Cerebellar nuclear complex (tissue), 1 donor: ENCODE data around the gene C19orf81.
"Not testable (repeated sequence)": the region's sequence is repeated elsewhere in the genome, so short reads cannot be mapped to it uniquely, and the experiment has no call there.

Experiments
- DNase-seq, 2 experiments: peaks; one replicate each; lab custom pipeline; 2025; lab: John Stamatoyannopoulos, UW

C19orf81 gene

DNA sequence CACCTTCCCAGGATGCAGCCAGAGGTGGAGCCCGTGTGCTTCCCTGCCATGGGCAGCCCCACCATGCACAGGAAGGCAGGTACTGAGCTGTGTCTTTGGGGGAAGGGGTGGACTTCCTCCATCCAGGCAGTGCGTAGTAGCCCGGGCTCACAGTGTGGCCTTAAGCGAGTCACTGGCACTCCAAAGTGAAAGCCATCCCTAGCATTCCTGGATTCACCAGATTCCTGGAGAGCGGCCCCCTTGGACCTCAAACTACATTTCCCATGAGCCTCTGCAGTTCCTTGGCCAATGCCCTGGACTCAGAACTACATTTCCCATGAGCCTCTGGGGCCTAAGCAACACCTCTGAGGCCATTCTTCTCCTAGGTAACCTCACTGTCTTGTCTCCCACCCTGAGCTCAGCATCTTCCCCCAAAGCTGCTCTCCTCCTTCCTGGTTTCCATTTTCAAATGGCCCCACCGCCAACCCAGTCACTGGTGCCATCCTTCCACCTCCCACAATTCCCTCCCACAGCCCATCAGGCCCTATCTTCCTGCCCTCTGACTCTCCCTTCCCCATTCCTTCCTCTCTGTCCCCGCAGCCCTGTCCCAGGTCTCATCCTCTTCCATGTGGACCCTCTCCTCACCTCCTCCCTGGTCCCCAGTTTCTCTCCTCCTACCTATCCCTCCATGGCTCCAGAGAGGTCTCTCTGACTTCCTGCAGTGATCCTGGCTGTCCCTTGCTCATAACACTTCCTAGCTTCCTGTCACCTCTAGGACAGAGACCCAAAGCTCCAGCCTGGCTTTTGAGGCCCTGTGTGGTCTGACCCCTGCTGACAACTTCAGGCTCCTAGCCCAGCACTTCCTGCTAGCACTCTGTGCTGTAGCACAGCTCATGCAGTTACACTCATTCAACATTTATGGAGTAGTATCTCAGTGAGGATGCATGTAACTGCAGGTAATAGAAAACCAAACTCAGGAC lies at the start of gene C19orf81:
Gene C19orf81, plus strand, starts transcription at position 13 of the 959 bp plus-strand sequence. Its CDS starts 0 bp downstream, at position 13.
- DNase-seq = no peak

DNA sequence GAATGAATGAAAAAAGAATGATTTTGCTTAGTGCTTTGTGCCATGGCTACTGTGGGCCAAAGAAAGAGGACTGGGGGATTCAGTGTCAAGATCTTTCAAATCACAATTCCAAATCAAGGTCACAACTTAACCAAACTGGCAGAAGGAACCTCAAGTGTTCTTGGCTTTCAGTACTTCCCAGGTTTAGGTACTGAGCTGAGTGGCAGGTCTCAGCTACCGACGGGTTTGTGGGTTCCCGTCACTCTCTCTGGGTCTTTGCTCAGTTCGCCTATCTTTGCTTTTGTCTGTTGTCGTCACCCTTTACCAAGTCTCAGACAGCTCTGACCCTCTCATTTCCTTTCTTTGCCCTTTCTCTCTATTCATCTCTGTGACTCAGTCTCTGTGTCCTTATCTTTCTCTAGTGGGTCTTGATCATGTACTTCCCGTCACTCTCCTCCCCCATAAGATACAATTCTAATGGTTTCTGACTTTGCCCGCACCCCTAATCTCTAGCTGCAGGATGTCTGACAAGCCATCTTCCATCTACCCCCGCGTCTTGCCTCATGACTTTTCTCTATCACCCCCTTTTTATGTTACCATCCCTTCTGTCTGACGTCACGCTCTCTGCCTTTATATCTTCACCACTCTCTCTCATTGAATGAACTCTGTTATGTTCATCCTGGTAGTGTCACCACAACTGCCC lies 47.7 kb upstream of the C19orf81 start:
- DNase-seq = no peak

DNA sequence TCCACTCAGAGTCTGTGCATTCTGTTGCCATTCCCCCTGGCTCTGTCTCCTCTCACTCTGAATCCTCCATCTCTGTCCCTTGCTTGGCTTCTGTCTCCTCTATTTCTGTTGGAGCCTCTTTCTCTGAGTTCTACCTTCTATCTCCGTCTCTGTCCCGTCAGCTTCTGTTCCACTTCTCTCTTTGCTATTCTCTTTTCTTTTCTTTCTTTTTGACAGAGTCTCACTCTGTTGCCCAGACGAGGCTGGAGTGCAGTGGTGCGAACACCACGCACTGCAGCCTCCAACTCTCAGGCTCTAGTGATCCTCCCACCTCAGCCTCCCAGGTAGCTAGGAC lies 47.2 kb upstream of the C19orf81 start:
- no peak for DNase-seq

DNA sequence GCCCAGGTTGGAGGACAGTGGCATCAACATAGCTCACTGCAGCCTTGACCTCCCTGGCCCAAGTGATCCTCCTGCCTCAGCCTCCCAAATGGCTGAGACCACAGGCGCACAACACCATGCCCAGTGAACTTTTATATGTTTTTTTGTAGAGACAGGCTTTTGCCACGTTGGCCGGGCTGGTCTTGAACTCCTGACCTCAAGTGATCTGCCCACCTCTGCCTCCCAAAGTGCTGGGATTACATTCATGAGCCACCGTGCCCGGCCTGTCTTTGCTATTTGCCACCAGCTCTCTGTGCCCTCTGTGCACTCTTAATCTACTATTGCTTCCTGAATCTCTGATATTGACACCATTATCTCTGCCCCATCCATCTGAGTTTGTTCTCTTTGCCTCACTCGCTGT lies 46.7 kb upstream of the C19orf81 start:
- no peak for DNase-seq

DNA sequence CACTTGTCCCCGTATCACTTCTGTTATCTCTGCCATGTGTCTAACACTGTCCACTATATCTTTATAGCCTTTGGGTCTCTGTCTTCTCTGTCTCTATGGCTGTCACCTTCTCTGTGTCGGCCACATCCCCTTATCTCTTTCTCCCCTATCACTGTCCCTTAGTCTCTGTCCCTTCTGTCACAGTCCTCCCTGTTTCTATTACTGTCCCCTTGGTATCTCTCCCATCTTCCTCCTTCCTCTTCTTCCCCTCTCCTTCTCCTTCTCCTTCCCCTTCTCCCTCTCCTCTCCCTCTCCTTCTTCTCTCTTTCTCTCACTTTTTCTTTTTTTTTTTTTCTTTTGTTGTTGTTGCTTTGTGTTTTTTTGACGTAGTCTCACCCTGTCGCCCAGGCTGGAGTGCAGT lies 46.3 kb upstream of the C19orf81 start:
- no peak for DNase-seq

DNA sequence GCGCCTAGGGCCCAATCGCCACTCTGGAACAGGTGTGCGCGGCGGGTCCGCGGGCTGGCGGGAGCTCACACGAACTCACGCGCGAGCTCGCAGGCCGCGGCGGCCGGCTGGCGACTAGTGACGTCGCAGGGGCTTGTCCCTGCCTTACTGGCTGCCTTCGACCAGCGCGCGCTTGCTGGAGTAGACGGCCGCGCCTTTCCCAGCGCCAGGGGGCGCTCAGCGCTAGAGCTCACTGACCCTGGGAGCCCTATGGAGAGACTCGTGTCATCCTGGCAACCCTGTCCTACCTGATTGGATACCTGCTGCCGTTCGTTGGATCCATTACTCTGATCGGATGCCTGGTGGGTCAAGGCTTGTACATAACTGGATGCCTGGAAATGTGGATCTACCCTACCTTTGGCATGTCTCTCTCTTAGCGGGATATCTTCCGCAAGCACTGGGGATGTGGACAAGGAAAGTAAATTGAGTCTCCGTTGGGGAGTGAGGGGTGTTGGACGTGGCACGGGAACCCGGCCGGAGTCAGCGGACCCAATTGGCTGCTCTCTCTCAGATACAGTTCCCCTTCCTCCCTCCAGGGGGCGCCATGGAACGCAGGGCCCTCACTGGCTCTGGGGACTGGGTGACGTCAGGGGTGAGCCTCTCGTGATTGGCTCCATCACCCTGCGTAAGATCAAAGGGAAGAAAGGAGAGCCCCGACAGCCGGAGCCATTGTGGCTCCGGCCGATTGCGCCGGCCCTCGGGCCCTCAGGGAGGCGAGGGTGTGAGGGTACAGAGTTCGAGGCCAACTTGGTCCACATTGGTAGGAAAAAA lies 44.8 kb upstream of the C19orf81 start:
- DNase-seq = not testable (repeated sequence)

DNA sequence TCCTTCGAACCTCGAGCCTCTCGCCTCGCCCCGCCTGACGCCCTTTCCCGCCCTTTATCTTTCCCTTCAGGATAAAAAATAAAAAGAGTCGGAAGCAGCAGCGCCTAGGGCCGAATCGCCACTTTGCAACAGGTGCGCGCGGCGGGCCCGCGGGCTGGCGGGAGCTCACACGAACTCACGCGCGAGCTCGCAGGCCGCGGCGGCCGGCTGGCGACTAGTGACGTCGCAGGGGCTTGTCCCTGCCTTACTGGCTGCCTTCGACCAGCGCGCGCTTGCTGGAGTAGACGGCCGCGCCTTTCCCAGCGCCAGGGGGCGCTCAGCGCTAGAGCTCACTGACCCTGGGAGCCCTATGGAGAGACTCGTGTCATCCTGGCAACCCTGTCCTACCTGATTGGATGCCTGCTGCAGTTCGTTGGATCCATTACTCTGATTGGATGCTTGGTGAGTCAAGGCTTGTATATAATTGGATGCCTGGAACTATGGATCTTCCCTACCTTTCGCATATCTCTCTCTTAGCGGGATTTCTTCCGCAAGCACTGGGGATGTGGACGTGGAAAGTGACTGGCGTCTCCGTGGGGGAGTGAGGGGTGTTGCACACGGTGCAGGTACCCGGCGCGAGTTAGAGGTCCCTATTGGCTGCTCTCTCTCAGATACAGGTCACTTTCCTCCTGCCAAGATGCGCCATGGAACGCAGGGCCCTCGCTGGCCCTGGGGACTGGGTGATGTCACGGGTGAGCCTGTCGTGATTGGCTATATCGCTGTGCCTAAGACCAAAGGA lies 43.0 kb upstream of the C19orf81 start:
- DNase-seq = not testable (repeated sequence)

DNA sequence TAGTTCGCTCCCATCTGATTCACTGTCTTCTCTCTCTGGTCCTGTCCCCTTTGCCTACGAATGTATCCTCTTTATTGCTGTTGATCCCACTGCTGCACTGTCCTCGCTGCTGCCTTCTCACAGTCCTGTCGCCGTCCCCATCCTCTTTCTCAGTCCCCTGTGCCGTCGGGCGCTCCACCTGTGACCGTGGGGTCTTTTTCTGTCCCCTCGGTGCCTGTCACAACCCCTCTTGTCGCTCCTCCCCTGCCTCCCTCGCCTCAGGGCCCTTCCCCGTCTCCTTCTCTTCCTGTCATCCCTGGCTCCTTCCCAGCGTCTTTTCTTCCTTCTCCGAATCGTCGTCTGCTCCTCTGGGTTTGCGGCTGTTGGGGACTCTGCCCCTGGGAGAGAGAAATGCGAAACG lies 41.9 kb upstream of the C19orf81 start:
- DNase-seq = no peak

DNA sequence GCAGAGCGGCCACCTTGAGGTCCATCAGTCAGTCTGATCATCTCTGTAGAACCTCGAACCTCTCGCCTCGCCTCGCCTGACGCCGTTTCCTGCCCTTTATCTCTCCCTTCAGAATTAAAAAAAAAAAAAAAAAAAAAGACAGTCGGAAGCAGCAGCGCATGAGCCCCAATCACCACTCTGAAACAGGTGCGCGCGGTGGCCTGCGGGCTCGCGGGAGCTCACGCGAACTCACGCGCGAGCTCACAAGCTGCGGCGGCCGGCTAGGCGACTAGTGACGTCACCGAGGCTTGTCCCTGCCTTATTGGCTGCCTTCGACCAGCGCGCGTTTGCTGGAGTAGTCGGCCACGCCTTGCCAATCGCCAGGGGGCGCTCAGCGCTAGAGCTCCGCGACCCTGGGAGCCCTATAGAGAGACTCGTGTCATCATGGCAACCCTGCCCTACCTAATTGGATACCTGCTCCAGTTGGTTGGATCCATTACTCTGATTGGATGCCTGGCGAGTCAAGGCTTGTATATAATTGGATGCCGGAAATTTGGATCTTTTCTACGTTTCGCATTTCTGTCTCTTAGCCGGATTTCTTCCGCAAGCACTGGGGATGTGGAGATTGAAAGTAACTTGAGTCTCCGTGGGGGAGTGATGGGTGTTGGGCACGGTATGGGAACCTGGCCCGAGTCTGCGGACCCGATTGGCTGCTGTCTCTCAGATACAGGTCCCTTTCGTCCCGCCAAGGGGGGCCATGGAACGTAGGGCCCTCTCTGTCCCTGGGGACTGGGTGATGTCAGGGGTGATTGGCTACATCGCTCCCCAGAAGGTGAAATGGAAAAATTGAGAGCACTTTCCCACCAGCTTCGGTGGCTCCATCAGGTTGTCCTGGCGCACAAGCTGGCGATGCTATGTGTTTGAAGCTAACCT lies 41.1 kb upstream of the C19orf81 start:
- peak; percentile 97 to 98 for DNase-seq

DNA sequence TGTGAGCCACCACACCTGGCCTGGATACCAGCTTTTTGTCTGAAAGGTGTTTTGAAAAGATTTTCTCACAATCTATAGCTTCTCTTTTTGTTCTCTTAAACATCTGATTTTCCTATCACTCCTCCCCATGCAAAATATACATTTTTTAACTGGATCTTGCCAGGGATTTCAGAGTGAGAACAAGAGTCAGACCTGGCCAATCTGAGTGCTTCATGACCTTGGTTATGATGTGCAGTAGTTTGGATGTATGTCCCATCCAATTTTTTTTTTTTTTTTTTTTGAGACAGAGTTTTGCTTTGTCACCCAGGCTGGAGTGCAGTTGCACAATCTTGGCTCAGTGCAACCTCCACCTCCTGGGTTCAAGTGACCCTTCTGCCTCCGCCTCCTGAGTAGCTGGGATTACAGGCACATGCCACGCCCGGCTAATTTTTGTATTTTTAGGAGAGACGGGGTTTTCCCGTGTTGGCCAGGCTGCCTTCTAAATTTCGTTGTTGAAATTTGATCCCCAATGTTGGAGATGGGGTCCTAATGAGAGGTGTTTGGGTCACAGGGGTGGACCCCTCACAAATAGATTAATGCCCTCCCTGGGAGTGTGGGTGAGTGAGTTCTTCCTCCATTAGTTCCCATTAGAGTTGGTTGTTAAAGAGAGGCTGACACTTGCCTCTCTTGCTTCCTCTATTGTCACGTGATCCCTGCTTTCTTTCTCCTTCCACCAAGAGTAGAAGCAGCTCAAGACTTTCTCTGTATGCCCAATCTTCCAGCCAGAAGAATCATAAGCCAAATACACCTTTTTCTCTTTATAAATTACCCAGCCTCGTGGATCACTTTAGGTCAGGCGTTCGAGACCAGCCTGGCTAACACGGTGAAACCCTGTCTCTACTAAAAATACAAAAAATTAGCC lies 36.5 kb upstream of the C19orf81 start:
- DNase-seq = not testable (repeated sequence)

DNA sequence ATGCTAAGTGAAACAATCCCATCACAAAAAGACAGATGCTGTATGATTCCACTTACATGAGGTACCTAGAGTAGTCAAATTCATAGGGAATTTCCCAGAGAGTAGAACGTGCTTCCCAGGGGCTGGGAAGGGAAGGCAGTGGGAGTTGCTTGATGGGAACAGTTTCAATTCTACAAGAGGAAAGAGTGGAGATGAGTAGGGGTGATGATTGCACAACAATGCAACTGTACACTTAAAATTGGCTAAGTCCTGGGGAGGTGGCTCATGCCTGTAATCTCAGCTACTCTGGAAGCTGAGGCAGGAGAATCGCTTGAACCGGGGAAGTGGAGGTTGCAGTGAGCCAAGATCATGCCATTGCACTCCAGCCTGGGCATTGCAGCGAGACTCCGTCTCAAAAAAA lies 30.9 kb upstream of the C19orf81 start:
- not testable (repeated sequence) for DNase-seq

DNA sequence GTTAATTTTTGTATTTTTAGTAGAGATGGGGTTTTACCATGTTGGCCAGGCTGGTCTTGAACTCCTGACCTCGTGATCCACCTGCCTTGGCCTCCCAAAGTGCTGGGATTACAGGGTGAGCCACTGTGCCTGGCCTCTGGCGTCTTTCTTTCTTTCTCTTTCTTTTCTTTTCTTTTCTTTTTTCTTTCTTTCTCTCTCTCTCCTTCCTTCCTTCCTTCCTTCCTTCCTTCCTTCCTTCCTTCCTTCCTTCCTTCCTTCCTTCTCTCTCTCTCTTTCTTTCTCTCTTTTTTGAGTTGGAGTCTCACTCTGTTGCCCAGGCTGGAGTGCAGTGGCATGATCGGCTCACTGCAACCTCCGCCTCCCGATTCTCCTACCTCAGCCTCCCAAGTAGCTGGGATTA lies 30.1 kb upstream of the C19orf81 start:
- not testable (repeated sequence) for DNase-seq

DNA sequence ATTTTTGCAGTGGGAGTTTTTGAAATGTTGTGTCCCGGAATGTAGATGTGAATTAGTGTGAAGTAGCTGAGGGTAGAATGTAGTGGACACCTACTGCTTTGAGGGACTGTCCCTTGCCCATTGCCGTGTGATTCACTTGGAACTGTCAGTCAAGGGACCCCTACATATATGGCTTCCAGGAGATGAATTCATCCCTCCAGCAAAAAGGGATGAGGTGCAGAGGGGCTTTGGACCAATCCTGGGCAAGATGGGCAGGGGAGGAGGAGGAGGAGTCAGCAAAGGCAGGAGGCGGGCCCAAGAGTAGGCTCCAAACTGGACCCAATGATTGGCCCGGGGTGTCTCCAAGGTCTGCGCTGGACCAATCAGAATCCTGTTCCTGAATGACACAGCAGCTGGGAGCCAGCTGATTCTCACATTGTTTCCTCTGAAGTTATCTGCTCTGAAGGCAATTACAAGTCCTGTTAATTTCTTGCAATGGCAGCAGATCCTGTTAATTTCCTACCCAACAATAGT lies 28.8 kb upstream of the C19orf81 start:
- DNase-seq = not testable (repeated sequence)

DNA sequence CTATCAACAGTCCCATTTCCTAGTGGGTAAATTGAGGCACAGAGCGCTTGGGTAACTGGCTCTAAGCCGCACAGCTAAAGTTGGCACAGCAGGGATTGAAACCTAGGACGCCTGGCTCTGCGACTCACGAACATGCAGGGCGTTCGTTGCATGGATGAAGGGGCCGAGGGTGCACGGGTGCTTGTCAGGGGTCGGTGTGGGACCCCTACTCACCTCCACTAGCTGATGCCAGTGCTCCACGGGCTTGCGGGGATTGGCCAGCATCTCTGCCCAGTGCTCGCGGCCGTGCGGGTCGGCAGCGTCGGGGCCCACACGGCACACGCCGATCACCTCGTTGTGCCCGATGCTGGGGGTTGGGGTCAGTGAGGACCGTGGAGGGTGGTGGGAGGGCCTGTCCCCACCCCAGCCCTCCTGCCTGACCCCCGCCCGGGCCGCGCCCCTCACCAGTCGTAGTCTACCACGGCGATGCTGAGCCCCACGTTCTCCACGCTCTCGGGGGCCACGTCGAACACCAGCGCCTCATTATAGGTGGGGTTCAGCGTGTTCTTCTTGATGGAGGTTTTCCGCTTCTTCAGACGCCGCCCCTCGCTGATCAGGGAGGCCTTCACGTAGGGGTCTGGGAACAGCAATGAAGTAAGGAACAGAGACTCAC lies 24.2 kb upstream of the C19orf81 start:
- no peak for DNase-seq

DNA sequence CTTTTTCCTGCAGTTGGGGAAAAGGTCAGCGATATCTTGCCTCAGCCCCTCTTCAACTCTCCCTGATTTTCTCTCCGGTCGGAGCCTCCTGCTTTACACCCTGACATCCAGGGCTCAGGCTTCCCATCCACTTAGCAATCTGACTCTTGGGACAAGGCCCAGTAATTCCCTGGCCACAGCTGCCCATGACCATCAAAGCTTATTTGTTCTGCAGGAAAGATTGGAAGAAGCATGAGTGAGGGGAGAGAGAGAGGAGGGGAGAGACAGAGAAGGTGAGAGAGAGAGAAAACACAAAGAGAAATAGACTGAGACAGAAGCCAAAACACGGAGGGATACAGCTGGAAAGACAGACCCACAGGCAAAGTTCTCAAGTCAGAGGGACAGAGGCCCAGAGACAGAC lies 23.2 kb upstream of the C19orf81 start:
- DNase-seq = no peak

DNA sequence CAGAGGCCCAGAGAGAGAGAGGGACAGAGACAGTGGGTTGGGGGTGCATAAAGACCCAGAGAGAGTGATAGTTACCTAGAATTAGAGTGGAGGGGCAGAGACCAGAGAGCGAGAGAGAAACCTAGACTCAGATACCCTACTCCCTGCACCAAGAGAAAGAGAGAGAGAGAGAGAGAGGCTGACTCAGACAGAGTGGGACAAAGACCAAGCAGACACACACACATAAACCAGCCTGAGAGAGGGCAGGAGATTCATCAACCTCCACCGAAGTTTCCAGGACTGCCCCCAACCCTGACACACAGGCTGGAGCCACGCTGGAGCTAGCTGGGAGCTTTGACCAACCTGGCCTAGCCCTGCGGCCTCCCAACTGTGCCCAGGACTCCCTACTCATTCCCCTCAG lies 22.4 kb upstream of the C19orf81 start:
- no peak for DNase-seq

DNA sequence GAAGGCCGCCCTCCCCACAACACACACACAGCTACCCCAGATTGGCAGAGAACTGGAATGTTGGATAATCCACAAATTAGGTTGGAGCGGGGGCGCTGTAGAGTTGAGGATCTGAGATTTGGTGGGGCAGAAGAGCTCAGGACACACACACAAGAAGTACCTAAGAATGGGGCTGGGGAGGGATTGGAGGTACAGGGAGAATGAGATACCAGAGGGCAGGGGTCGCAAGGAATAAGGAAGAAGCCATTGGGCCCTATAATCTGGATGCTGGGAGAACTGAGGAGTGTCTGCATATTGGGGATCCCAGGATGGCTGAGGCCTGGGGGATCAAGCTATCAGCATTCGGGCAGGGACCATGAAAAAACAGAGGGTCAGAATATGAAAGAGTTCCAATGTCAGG lies 21.1 kb upstream of the C19orf81 start:
- DNase-seq = no peak

DNA sequence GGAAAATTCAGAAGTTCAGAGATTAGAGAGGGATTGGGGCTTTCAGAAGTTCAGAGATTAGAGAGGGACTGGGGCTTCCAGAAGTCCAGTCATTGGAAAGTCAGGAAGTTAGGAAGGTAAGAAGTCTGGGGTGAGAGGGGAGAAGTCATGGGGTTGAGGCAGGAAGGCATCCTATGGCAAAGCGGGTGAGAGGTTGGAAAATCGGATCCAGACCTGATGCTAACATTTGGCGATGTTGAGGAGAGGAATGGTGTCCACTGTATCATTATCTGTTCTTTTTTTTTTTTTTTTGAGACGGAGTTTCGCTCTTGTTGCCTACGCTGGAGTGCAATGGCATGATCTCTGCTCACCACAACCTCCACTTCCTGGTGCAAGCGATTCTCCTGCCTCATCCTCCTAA lies 20.7 kb upstream of the C19orf81 start:
- DNase-seq = no peak

DNA sequence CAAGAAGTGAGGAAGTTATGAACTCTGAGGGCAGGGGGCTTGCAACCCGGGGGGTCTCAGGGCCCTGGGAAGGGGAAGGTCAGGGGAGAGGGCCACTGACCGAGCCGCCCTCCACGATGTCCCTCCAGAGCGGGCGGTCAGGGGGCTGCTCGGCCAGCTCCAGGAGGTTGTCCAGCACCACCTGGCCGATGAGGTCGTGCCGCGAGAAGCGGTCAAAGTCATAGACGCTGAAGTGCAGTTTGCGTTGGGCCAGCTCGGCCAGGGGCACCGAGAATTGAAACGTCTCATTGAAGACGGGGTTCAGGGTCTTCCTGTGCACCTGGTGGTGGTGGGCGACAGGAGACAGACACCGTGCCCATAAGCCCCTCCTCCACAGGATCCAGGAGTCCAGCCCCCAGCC lies 20.1 kb upstream of the C19orf81 start:
- no peak for DNase-seq
